NT2/D1 (cell line): Measurements from ENCODE around the gene PPP1R13L.
"Not testable (repeated sequence)": the region's sequence is repeated elsewhere in the genome, so short reads cannot be mapped to it uniquely, and the experiment has no call there.

Experiments used
- DNase-seq: peaks from one replicate; pipeline ENCODE4 v3.0.0-alpha.2; 2011; ENCODE audit warnings: low read depth, low spot score
- H3K27me3 ChIP-seq: 2 replicates; pipeline ENCODE4 v1.6.0; 2011; ENCODE audit warnings: mild to moderate bottlenecking; ENCODE audit not compliant: insufficient read length, insufficient read depth
- H3K36me3 ChIP-seq: 2 replicates; pipeline ENCODE4 v1.6.1; 2011; ENCODE audit warnings: mild to moderate bottlenecking, low read length, mixed read lengths; ENCODE audit not compliant: insufficient read depth, insufficient read length
- H3K4me1 ChIP-seq: 2 replicates; pipeline ENCODE4 v1.5.1; 2011; ENCODE audit not compliant: insufficient read depth, insufficient read length
- H3K4me3 ChIP-seq: 2 replicates; pipeline ENCODE4 v1.5.1; 2011; ENCODE audit warnings: low read depth; ENCODE audit not compliant: insufficient read length
- H3K9ac ChIP-seq: 2 replicates; pipeline ENCODE4 v1.6.0; 2011; ENCODE audit warnings: low read depth; ENCODE audit not compliant: insufficient read length
- H3K9me3 ChIP-seq: 2 replicates; pipeline ENCODE4 v1.5.1; 2011; ENCODE audit warnings: mild to moderate bottlenecking, low read length; ENCODE audit not compliant: insufficient read depth
- SUZ12 ChIP-seq: IDR thresholded peaks from 2 replicates; pipeline ENCODE4 v1.6.1; 2011; ENCODE audit not compliant: insufficient read length, insufficient read depth; ENCODE audit errors: extremely low read depth
- YY1 ChIP-seq: IDR thresholded peaks from 2 replicates; pipeline ENCODE4 v1.6.1; 2011; ENCODE audit not compliant: insufficient read length, insufficient read depth
- ZNF274 ChIP-seq: IDR thresholded peaks from 2 replicates; pipeline ENCODE4 v1.6.1; 2011; ENCODE audit warnings: mild to moderate bottlenecking, low read depth, low read length

PPP1R13L gene

GRCh38 chr19:45440873-45441654 is 36.2 kb upstream of the PPP1R13L start:
- Histone ChIP-seq H3K9me3 (no peaks in the 10 kb centered on the region), H3K27me3 (no peaks in the 10 kb centered on the region), H3K4me3 (no peak overlapping the region), H3K9ac (peak overlapping the region; percentile 57), H3K4me1 (peaks cover 11% of the 10 kb centered on the region), H3K36me3 (no peaks in the 10 kb centered on the region)
- TF ChIP-seq YY1 (no peak), ZNF274 (no peak), SUZ12 (no peak)
- no peak for DNase-seq

- no peaks in the 10 kb centered on the region for H3K36me3 ChIP-seq
- no peaks in the 10 kb centered on the region for H3K27me3 ChIP-seq
- no peak for DNase-seq
- H3K4me3 ChIP-seq, result peak overlapping the region; percentile 47
- H3K9me3 ChIP-seq, result no peaks in the 10 kb centered on the region
- H3K9ac ChIP-seq, result peak overlapping the region; percentile 77
- TF ChIP-seq ZNF274 (no peak), SUZ12 (no peak), YY1 (no peak)
- peaks cover 11% of the 10 kb centered on the region for H3K4me1 ChIP-seq
Observed at GRCh38 chr19:45440259-45440638, 35.4 kb upstream of the PPP1R13L start.

GRCh38 chr19:45439569-45440258 is 34.8 kb upstream of the PPP1R13L start:
- DNase-seq, result no peak
- no peaks in the 10 kb centered on the region for H3K36me3 ChIP-seq
- no peaks in the 10 kb centered on the region for H3K9me3 ChIP-seq
- H3K4me1 ChIP-seq, result peaks cover 11% of the 10 kb centered on the region
- no peaks in the 10 kb centered on the region for H3K27me3 ChIP-seq
- TF ChIP-seq ZNF274, result no peak
- no peak for TF ChIP-seq SUZ12
- TF ChIP-seq YY1, result peak; percentile 21
- H3K9ac ChIP-seq, result peak overlapping the region; percentile 77
- peak overlapping the region; percentile 47 for H3K4me3 ChIP-seq

- H3K9me3 ChIP-seq, result no peaks in the 10 kb centered on the region
- H3K27me3 ChIP-seq, result no peaks in the 10 kb centered on the region
- DNase-seq, result no peak
- peak overlapping the region; percentile 77 for H3K9ac ChIP-seq
- H3K4me3 ChIP-seq, result no peak overlapping the region
- H3K4me1 ChIP-seq, result peaks cover 11% of the 10 kb centered on the region
- no peaks in the 10 kb centered on the region for H3K36me3 ChIP-seq
- TF ChIP-seq YY1 (no peak), SUZ12 (no peak), ZNF274 (no peak)
Observed at GRCh38 chr19:45439190-45439568, 34.3 kb upstream of the PPP1R13L start.

GRCh38 chr19:45437328-45437727 is 32.5 kb upstream of the PPP1R13L start:
- H3K9me3 ChIP-seq, result no peaks in the 10 kb centered on the region
- no peaks in the 10 kb centered on the region for H3K36me3 ChIP-seq
- TF ChIP-seq YY1 (no peak), SUZ12 (no peak), ZNF274 (no peak)
- H3K27me3 ChIP-seq, result no peaks in the 10 kb centered on the region
- peaks cover 4% of the 10 kb centered on the region for H3K4me1 ChIP-seq
- H3K4me3 ChIP-seq, result no peak overlapping the region
- no peak overlapping the region for H3K9ac ChIP-seq
- no peak for DNase-seq

- H3K27me3 ChIP-seq, H3K36me3 ChIP-seq, H3K4me3 ChIP-seq, DNase-seq, H3K4me1 ChIP-seq, H3K9ac ChIP-seq, H3K9me3 ChIP-seq: not testable (repeated sequence)
Observed at GRCh38 chr19:45432543-45432942, 27.7 kb upstream of the PPP1R13L start.

GRCh38 chr19:45431008-45431407 is 26.1 kb upstream of the PPP1R13L start:
- H3K27me3 ChIP-seq, DNase-seq, H3K36me3 ChIP-seq, H3K9ac ChIP-seq, H3K4me3 ChIP-seq, H3K9me3 ChIP-seq, H3K4me1 ChIP-seq: not testable (repeated sequence)

- not testable (repeated sequence) for H3K9me3 ChIP-seq, H3K9ac ChIP-seq, H3K4me1 ChIP-seq
Observed at GRCh38 chr19:45429896-45430295, 25.0 kb upstream of the PPP1R13L start.

More at GRCh38 chr19:45429896-45430295, 25.0 kb upstream of the PPP1R13L start:
- not testable (repeated sequence) for H3K4me3 ChIP-seq, H3K27me3 ChIP-seq, H3K36me3 ChIP-seq, DNase-seq
